PC-3 (cell line): ENCODE measurements around the gene PTBP1. TPM values are rescaled to one million over a fixed set of nuclear protein-coding genes. Genes with fewer than 3 reads are reported as not detected.

Source experiments
- ATAC-seq: fragments of 200-7000 bp; cut with Tn5 transposase; 2 replicates; pipeline ENCODE4 v1.9.1; 2020; ENCODE audit warnings: mild to moderate bottlenecking, moderate library complexity
- BruUV-seq: library from RNA; stranded (reverse); fragments of 400-500 nt; replicated peaks from 2 replicates; lab custom pipeline; 2021; lab: Mats Ljungman, UMichigan
- CTCF ChIA-PET: fragments of 300-600 bp; sonication (Branson Sonifier 250); formaldehyde crosslinking; loops from one replicate; lab custom pipeline; 2022; ENCODE audit warnings: antibody characterized with exemption; lab: Charles Lee
- POLR2A ChIA-PET: fragments of 300-600 bp; sonication (Branson Sonifier 250); formaldehyde crosslinking; loops from one replicate; lab custom pipeline; 2022; ENCODE audit warnings: antibody characterized with exemption; ENCODE audit not compliant: unreplicated experiment; lab: Charles Lee
- DNase-seq: peaks from one replicate; pipeline ENCODE4 v3.0.0-alpha.2; 2015
- H2AFZ ChIP-seq: fragments of 300-600 bp; sonication (generic); 2 replicates; pipeline ENCODE4 v1.6.0; 2016; ENCODE audit warnings: antibody characterized with exemption, low read length
- H3F3A ChIP-seq: fragments of 300-600 bp; sonication (generic); one replicate; pipeline ENCODE4 v1.6.0; 2017; ENCODE audit warnings: antibody characterized with exemption, low read length, control low read depth, mild to moderate bottlenecking; ENCODE audit not compliant: unreplicated experiment
- H3K27ac ChIP-seq: fragments of 300-600 bp; sonication (generic); 2 replicates; pipeline ENCODE4 v1.5.1; 2016; ENCODE audit warnings: mild to moderate bottlenecking, low read length
- H3K27me3 ChIP-seq: fragments of 300-600 bp; sonication (generic); 2 replicates; pipeline ENCODE4 v1.6.1; 2016; ENCODE audit warnings: low read length, mixed read lengths
- H3K36me3 ChIP-seq: fragments of 300-600 bp; sonication (generic); 2 replicates; pipeline ENCODE4 v1.6.1; 2016; ENCODE audit warnings: low read depth, mixed run types, low read length, mixed read lengths
- H3K4me1 ChIP-seq: fragments of 300-600 bp; sonication (generic); 2 replicates; pipeline ENCODE4 v1.5.1; 2016; ENCODE audit warnings: low read length; ENCODE audit not compliant: insufficient read depth
- H3K4me2 ChIP-seq: fragments of 300-600 bp; sonication (generic); 2 replicates; pipeline ENCODE4 v1.6.0; 2016; ENCODE audit warnings: low read length
- H3K4me3 ChIP-seq: fragments of 300-600 bp; sonication (generic); 2 replicates; pipeline ENCODE4 v1.5.1; 2016; ENCODE audit warnings: mild to moderate bottlenecking, low read length, mixed read lengths
- H3K79me2 ChIP-seq: fragments of 300-600 bp; sonication (generic); 2 replicates; pipeline ENCODE4 v1.6.1; 2017; ENCODE audit warnings: low read length, mixed read lengths
- H3K9ac ChIP-seq: fragments of 300-600 bp; sonication (generic); 2 replicates; pipeline ENCODE4 v1.6.0; 2016; ENCODE audit warnings: mild to moderate bottlenecking, low read length
- H3K9me2 ChIP-seq: fragments of 300-600 bp; sonication (generic); replicated peaks from 2 replicates; pipeline ENCODE4 v1.6.1; 2016; ENCODE audit warnings: mixed run types, low read length, mixed read lengths
- H3K9me3 ChIP-seq: fragments of 300-600 bp; sonication (generic); 2 replicates; pipeline ENCODE4 v1.6.1; 2016; ENCODE audit warnings: low read length, mixed read lengths
- H4K20me1 ChIP-seq: fragments of 300-600 bp; sonication (generic); 2 replicates; pipeline ENCODE4 v1.6.1; 2016; ENCODE audit warnings: low read length, mixed read lengths
- EZH2 ChIP-seq: fragments of 300-600 bp; sonication (generic); IDR thresholded peaks from one replicate; pipeline ENCODE4 v1.6.1; 2017; ENCODE audit warnings: antibody characterized with exemption, mild to moderate bottlenecking, low read length; ENCODE audit not compliant: unreplicated experiment
- EZH2phosphoT487 ChIP-seq: fragments of 300-600 bp; sonication (generic); IDR thresholded peaks from 2 replicates; pipeline ENCODE4 v1.6.1; 2018; ENCODE audit warnings: mild to moderate bottlenecking, antibody characterized with exemption, low read length, borderline replicate concordance
- intact Hi-C: fragments of 100-400 bp; cut with micrococcal nuclease; formaldehyde crosslinking; loops from 2 replicates; pipeline ENCODE4 v1.9.0; 2023
- total RNA-seq: library from RNA; depleted of rRNA; stranded (reverse); fragments of >200 nt; gene quantifications from 2 replicates; pipeline ENCODE4 v1.2.3, GENCODE V29; 2014
- TF ChIP-seq, protein P1 (sequence below): fragments of 300-600 bp; sonication (generic); conservative IDR thresholded peaks from 2 replicates; pipeline ENCODE4 v1.5.1; 2017; ENCODE audit warnings: antibody characterized with exemption, low read depth, mild to moderate bottlenecking, low read length

Gene PTBP1
- total RNA-seq, 1 experiment from 2014 or later, result 412 TPM

- peaks cover 27% of the 10 kb centered on the region for H3K36me3 ChIP-seq
- H3K4me2 ChIP-seq, result peak overlapping the region; percentile 92
- TF ChIP-seq EZH2phosphoT487 (no peak), EZH2 (no peak)
- TF ChIP-seq, protein P1, sequence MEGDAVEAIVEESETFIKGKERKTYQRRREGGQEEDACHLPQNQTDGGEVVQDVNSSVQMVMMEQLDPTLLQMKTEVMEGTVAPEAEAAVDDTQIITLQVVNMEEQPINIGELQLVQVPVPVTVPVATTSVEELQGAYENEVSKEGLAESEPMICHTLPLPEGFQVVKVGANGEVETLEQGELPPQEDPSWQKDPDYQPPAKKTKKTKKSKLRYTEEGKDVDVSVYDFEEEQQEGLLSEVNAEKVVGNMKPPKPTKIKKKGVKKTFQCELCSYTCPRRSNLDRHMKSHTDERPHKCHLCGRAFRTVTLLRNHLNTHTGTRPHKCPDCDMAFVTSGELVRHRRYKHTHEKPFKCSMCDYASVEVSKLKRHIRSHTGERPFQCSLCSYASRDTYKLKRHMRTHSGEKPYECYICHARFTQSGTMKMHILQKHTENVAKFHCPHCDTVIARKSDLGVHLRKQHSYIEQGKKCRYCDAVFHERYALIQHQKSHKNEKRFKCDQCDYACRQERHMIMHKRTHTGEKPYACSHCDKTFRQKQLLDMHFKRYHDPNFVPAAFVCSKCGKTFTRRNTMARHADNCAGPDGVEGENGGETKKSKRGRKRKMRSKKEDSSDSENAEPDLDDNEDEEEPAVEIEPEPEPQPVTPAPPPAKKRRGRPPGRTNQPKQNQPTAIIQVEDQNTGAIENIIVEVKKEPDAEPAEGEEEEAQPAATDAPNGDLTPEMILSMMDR, result no peak
- no peaks in the 10 kb centered on the region for H3K27me3 ChIP-seq
- H3K79me2 ChIP-seq, result peaks cover 31% of the 10 kb centered on the region
- intact Hi-C loops, result loop anchor here (2.0 kb wide), 1 partner anchor 13 kb away; no protein-coding TSS in a partner anchor
- no peak overlapping the region for H3K27ac ChIP-seq
- no TSS peak for BruUV-seq
- H3K9ac ChIP-seq, result peak overlapping the region; percentile 77
- DNase-seq, result no peak
- peak overlapping the region; percentile 70; the same call in 1 of the 2 replicates for H3K4me3 ChIP-seq
- no peak overlapping the region; the same call in 1 of the 2 replicates for H2AFZ ChIP-seq
- no peaks in the 10 kb centered on the region for H3K9me2 ChIP-seq
- ChIA-PET POLR2A (no interaction called here), CTCF (no interaction called here)
- H3K9me3 ChIP-seq, result no peaks in the 10 kb centered on the region
- peaks cover 30% of the 10 kb centered on the region for H4K20me1 ChIP-seq
- no peak for ATAC-seq
- peaks cover 16% of the 10 kb centered on the region for H3K4me1 ChIP-seq
- H3F3A ChIP-seq, result no peaks in the 10 kb centered on the region
These were observed 1.3 kb upstream of the PTBP1 start for GRCh38 chr19:795691-796581.

- peaks cover 44% of the 10 kb centered on the region for H3K36me3 ChIP-seq
- no TSS peak for BruUV-seq
- peak overlapping the region; percentile 93 for H3K9ac ChIP-seq
- no peak overlapping the region for H2AFZ ChIP-seq
- peak; percentile 28 for ATAC-seq
- ChIA-PET CTCF (interaction anchor here (0.6 kb wide), 2 partner anchors 69 to 134 kb away, joined by 3 read pairs; no protein-coding TSS in a partner anchor), POLR2A (interaction anchor here (0.6 kb wide), 1 partner anchor 44 kb away, joined by 9 read pairs; no protein-coding TSS in a partner anchor)
- H3K27me3 ChIP-seq, result no peaks in the 10 kb centered on the region
- peaks cover 48% of the 10 kb centered on the region for H4K20me1 ChIP-seq
- no peaks in the 10 kb centered on the region for H3K9me2 ChIP-seq
- intact Hi-C loops, result loop anchor here (2.0 kb wide), 1 partner anchor 15 kb away; no protein-coding TSS in a partner anchor
- peak overlapping the region; percentile 100 for H3K4me2 ChIP-seq
- H3K79me2 ChIP-seq, result peaks cover 49% of the 10 kb centered on the region
- peaks cover 26% of the 10 kb centered on the region for H3K4me1 ChIP-seq
- no peaks in the 10 kb centered on the region for H3F3A ChIP-seq
- H3K27ac ChIP-seq, result peak overlapping the region; percentile 74
- H3K4me3 ChIP-seq, result peak overlapping the region; percentile 88
- peak; percentile 83 for DNase-seq
- TF ChIP-seq EZH2phosphoT487, result no peak
- TF ChIP-seq, protein P1, result no peak
- TF ChIP-seq EZH2, result no peak
- H3K9me3 ChIP-seq, result no peaks in the 10 kb centered on the region
These were observed 519 bp downstream of the PTBP1 start for GRCh38 chr19:797528-798414.
